Mesendoderm (in vitro differentiated cells): ENCODE data around the gene AMN.

Source experiments
- DNase-seq: peaks from one replicate; pipeline ENCODE4 v3.0.0; 2013
- H2AK5ac ChIP-seq: 2 replicates; pipeline ENCODE4 v1.6.1; 2013; ENCODE audit warnings: low read length, inconsistent platforms
- H2BK120ac ChIP-seq: 2 replicates; pipeline ENCODE4 v1.6.1; 2013; ENCODE audit warnings: low read depth, mild to moderate bottlenecking, low read length, moderate library complexity, mixed read lengths
- H2BK15ac ChIP-seq: replicated peaks from 2 replicates; pipeline ENCODE4 v1.6.1; 2013; ENCODE audit warnings: low read depth, mild to moderate bottlenecking, moderate library complexity
- H2BK5ac ChIP-seq: 2 replicates; pipeline ENCODE4 v1.6.1; 2013; ENCODE audit warnings: low read length, inconsistent platforms
- H3K18ac ChIP-seq: 2 replicates; pipeline ENCODE4 v1.6.1; 2013; ENCODE audit warnings: mild to moderate bottlenecking, low read length, mixed read lengths
- H3K23ac ChIP-seq: one replicate; pipeline ENCODE4 v1.6.1; 2013; ENCODE audit warnings: low read length
- H3K27ac ChIP-seq: 2 replicates; pipeline ENCODE4 v1.5.1; 2013; ENCODE audit warnings: low read depth, mild to moderate bottlenecking, inconsistent platforms, low read length, moderate library complexity
- H3K27me3 ChIP-seq: 2 replicates; pipeline ENCODE4 v1.6.1; 2013; ENCODE audit warnings: low read length, control low read depth, mild to moderate bottlenecking, inconsistent platforms; ENCODE audit not compliant: insufficient read depth, poor library complexity
- H3K36me3 ChIP-seq: 2 replicates; pipeline ENCODE4 v1.6.1; 2013; ENCODE audit warnings: low read length, inconsistent platforms; ENCODE audit not compliant: control insufficient read depth, insufficient read depth
- H3K4ac ChIP-seq: one replicate; pipeline ENCODE4 v1.6.1; 2013; ENCODE audit warnings: low read depth, mild to moderate bottlenecking, low read length, moderate library complexity
- H3K4me1 ChIP-seq: 2 replicates; pipeline ENCODE4 v1.6.1; 2013; ENCODE audit warnings: low read depth, low read length, inconsistent platforms; ENCODE audit not compliant: control insufficient read depth
- H3K4me2 ChIP-seq: 2 replicates; pipeline ENCODE4 v1.6.1; 2013; ENCODE audit warnings: low read length
- H3K4me3 ChIP-seq: 2 replicates; pipeline ENCODE4 v1.5.1; 2013; ENCODE audit warnings: mild to moderate bottlenecking, low read length
- H3K56ac ChIP-seq: one replicate; pipeline ENCODE4 v1.6.1; 2013; ENCODE audit warnings: low read length
- H3K79me1 ChIP-seq: 2 replicates; pipeline ENCODE4 v1.6.1; 2013; ENCODE audit warnings: low read length, inconsistent platforms
- H3K79me2 ChIP-seq: 2 replicates; pipeline ENCODE4 v1.6.1; 2013; ENCODE audit warnings: mild to moderate bottlenecking, low read length; ENCODE audit not compliant: control insufficient read depth, insufficient read depth
- H3K9ac ChIP-seq: 2 replicates; pipeline ENCODE4 v1.6.1; 2013; ENCODE audit warnings: low read length, inconsistent platforms
- H4K5ac ChIP-seq: one replicate; pipeline ENCODE4 v1.6.1; 2013; ENCODE audit warnings: low read length
- H4K8ac ChIP-seq: one replicate; pipeline ENCODE4 v1.6.1; 2013; ENCODE audit warnings: low read depth, mild to moderate bottlenecking, control low read depth, low read length, moderate library complexity
- WGBS: extraction: QIAGEN DNeasy Blood & Tissue Kit; methylation state at CpG from one replicate; pipeline ENCODE4 v1.1.7; 2013; ENCODE audit warnings: low lambda C conversion rate, missing lambda C conversion rate; ENCODE audit not compliant: insufficient coverage; ENCODE audit errors: extremely low coverage; 5-methylcytosine and 5-hydroxymethylcytosine counted together

The AMN gene

DNA sequence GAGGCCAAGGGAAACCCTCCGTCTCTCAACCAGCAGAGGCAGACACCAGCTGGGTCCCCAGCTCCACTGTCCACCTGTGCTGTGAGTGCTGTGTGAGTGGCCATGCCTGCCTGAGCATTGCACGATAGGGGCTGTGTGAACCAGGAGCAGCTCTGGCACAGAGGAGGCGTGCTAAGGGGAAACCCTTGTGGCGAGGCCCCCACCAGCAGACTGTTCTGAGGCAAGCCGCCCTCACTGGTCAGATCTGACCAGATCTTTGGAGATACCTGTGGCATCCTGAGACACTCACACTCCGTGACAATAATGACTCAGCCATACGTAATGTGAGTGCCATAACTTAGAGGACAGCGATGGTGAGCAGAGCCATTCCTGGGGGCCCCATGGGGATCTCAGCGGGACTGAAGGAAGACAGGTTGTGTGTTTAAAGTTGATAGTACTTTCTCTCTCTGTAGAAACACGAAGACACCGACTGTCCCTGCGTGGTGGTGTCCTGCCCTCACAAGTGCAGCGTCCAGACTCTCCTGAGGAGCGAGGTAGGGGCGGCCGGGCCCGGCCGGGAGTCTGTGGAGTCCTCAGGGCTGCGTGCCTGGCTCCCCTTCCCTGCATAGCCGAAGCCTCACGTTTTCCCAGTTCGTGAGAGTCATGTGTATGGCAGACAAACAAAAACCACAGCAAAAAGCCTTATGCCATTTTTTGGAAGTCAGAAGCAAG lies 36.6 kb upstream of the AMN start:
- H3K4me1 ChIP-seq: no peaks in the 10 kb centered on the region
- WGBS: no CpG with 5 or more reads among the region's 22 CpGs
- H3K18ac ChIP-seq: no peak overlapping the region
- no peak overlapping the region for H3K9ac ChIP-seq
- no peak overlapping the region for H4K8ac ChIP-seq
- no peak overlapping the region for H3K4me3 ChIP-seq
- no peak overlapping the region for H2BK5ac ChIP-seq
- no peak overlapping the region for H3K27ac ChIP-seq
- H3K4ac ChIP-seq: no peak overlapping the region
- H2BK120ac ChIP-seq: no peak overlapping the region
- no peak overlapping the region for H4K5ac ChIP-seq
- H3K79me2 ChIP-seq: no peaks in the 10 kb centered on the region
- H3K36me3 ChIP-seq: no peaks in the 10 kb centered on the region
- no peaks in the 10 kb centered on the region for H3K27me3 ChIP-seq
- H2BK15ac ChIP-seq: no peak overlapping the region
- H3K4me2 ChIP-seq: no peak overlapping the region
- H3K56ac ChIP-seq: no peak overlapping the region
- peak; percentile 5 for DNase-seq
- H2AK5ac ChIP-seq: no peak overlapping the region
- H3K23ac ChIP-seq: no peak overlapping the region
- H3K79me1 ChIP-seq: no peaks in the 10 kb centered on the region

DNA sequence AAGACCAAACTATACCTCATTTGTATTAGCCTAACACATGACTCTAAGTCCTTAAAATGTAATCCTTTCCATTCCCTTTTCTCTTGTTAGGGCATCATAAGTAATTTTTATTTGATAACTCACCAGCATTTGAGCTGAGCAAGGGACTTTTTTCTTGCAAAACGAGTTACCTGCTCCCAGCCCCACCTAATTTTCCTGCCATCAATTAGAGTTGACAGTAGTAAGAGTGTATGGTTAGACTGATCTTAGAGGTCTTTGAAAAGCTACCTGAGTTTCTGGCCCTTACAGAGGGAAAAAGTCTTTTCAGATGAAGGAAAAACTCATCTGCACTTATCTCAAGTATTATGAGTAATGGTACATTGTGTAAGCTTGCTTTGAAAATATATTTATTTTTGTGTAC lies 33.7 kb upstream of the AMN start:
- Histone ChIP-seq H3K4ac (no peak overlapping the region), H3K27me3 (no peaks in the 10 kb centered on the region), H3K4me3 (no peak overlapping the region), H4K5ac (no peak overlapping the region), H2BK5ac (no peak overlapping the region), H3K4me1 (no peaks in the 10 kb centered on the region), H3K36me3 (no peaks in the 10 kb centered on the region), H3K79me1 (no peaks in the 10 kb centered on the region), H3K4me2 (no peak overlapping the region), H3K18ac (no peak overlapping the region), H3K23ac (no peak overlapping the region), H2AK5ac (no peak overlapping the region), H2BK15ac (no peak overlapping the region), H3K56ac (no peak overlapping the region), H3K9ac (no peak overlapping the region), H3K27ac (no peak overlapping the region), H2BK120ac (no peak overlapping the region), H3K79me2 (no peaks in the 10 kb centered on the region), H4K8ac (no peak overlapping the region)
- no peak for DNase-seq
- no CpG with 5 or more reads among the region's 1 CpG for WGBS

DNA sequence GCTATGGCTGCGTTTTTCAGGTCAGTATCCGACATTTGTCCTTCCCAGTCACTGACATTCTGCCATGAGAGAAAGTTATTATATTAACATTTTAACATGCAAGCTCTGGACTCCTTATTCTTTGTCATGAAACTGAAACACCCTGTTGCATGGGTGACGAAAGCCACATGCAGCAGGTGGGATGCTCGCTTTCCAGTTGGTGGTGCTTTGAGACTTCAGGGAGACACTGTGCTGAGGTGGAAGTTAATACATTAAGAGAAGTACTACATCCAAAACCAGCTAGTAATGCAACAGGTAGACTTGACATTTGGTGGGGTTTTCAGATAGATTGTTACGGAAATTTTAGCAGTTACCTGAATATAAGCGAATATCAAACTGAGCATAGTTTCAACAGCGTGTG lies 32.8 kb upstream of the AMN start:
- no peak for DNase-seq
- WGBS: no CpG with 5 or more reads among the region's 7 CpGs
- Histone ChIP-seq H3K4ac (no peak overlapping the region), H3K4me2 (no peak overlapping the region), H3K27me3 (no peaks in the 10 kb centered on the region), H2BK120ac (no peak overlapping the region), H3K4me3 (no peak overlapping the region), H3K56ac (no peak overlapping the region), H2BK5ac (no peak overlapping the region), H3K79me2 (no peaks in the 10 kb centered on the region), H3K18ac (no peak overlapping the region), H3K23ac (no peak overlapping the region), H3K79me1 (no peaks in the 10 kb centered on the region), H3K4me1 (no peaks in the 10 kb centered on the region), H3K9ac (no peak overlapping the region), H2BK15ac (no peak overlapping the region), H4K5ac (no peak overlapping the region), H2AK5ac (no peak overlapping the region), H3K36me3 (no peaks in the 10 kb centered on the region), H4K8ac (no peak overlapping the region), H3K27ac (no peak overlapping the region)

DNA sequence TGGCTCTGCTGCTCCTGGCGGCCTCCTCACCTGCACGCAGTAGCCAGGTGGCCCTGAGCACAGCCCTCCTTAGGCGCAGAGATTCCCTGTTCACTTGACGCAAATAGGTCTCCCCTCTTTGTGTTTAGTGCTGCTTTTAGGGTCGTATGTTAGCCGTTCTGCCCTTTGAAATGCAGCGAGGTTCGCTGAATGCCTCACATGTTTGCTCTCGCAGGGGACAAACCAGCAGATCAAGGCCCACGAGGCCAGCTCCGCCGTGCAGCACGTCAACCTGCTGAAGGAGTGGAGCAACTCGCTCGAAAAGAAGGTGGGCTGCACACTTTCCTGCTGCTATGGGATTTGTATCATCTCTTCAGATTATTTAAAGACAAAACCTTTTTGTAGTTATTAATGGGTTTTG lies 31.4 kb upstream of the AMN start:
- no peak overlapping the region for H2AK5ac ChIP-seq
- no peak overlapping the region for H4K5ac ChIP-seq
- H3K23ac ChIP-seq: no peak overlapping the region
- H3K4me1 ChIP-seq: no peaks in the 10 kb centered on the region
- H3K4me2 ChIP-seq: no peak overlapping the region
- H3K27ac ChIP-seq: no peak overlapping the region
- H3K4me3 ChIP-seq: no peak overlapping the region
- H4K8ac ChIP-seq: no peak overlapping the region
- no peak overlapping the region for H3K18ac ChIP-seq
- no peaks in the 10 kb centered on the region for H3K27me3 ChIP-seq
- DNase-seq: no peak
- WGBS: no CpG with 5 or more reads among the region's 15 CpGs
- no peak overlapping the region for H2BK5ac ChIP-seq
- H3K56ac ChIP-seq: no peak overlapping the region
- H3K79me1 ChIP-seq: no peaks in the 10 kb centered on the region
- no peak overlapping the region for H3K9ac ChIP-seq
- no peaks in the 10 kb centered on the region for H3K36me3 ChIP-seq
- no peak overlapping the region for H2BK15ac ChIP-seq
- no peak overlapping the region for H2BK120ac ChIP-seq
- no peaks in the 10 kb centered on the region for H3K79me2 ChIP-seq
- no peak overlapping the region for H3K4ac ChIP-seq

DNA sequence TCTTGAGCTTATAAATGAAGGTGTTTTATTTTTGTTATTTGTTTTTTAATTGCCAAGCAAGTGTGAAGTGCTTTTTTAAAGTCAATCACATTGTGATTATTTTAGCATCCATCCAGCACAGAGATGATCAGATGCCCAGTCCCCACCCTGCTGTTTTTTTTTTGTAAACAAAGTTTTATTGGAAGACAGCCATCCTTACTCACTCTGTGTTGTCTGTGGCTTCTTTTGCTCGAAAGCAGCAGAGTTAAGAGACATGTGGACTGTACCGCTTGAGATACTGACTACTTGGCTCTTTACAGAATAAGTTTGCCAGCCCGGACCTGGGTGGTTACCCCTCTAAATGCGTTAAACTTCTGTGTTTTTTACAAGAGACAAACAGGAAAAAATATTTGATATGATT lies 30.9 kb upstream of the AMN start:
- H4K5ac ChIP-seq: no peak overlapping the region
- no peak overlapping the region for H3K4me2 ChIP-seq
- H2BK5ac ChIP-seq: no peak overlapping the region
- H3K27me3 ChIP-seq: no peaks in the 10 kb centered on the region
- no peak overlapping the region for H3K4me3 ChIP-seq
- no peak overlapping the region for H3K4ac ChIP-seq
- WGBS: no CpG with 5 or more reads among the region's 4 CpGs
- no peak overlapping the region for H2BK120ac ChIP-seq
- H3K18ac ChIP-seq: no peak overlapping the region
- no peaks in the 10 kb centered on the region for H3K79me2 ChIP-seq
- no peak overlapping the region for H3K23ac ChIP-seq
- no peak overlapping the region for H3K27ac ChIP-seq
- no peaks in the 10 kb centered on the region for H3K36me3 ChIP-seq
- DNase-seq: no peak
- no peak overlapping the region for H3K9ac ChIP-seq
- no peak overlapping the region for H3K56ac ChIP-seq
- no peaks in the 10 kb centered on the region for H3K79me1 ChIP-seq
- no peak overlapping the region for H2BK15ac ChIP-seq
- no peak overlapping the region for H2AK5ac ChIP-seq
- H4K8ac ChIP-seq: no peak overlapping the region
- no peaks in the 10 kb centered on the region for H3K4me1 ChIP-seq

DNA sequence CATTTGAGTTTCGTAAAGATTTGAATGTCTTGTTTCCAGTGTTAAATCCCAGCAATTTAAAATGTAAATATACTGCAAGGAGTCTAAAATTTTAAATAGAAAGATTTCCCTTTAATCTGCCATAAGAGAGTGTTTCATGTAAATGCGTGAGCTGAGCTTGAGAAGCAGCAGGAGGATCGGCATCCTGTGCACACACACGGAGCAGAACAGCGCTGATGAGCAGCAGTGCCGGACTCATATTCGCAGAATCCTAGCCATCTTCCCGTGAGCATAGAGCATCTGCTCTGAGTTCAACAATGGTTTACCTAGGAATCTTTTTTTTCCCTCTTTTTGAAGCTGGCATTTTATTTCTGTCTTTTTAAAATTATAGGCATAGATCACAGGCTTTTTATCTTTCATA lies 29.8 kb upstream of the AMN start:
- Histone ChIP-seq H4K5ac (no peak overlapping the region), H3K4ac (no peak overlapping the region), H3K18ac (no peak overlapping the region), H3K9ac (no peak overlapping the region), H3K56ac (no peak overlapping the region), H3K4me3 (no peak overlapping the region), H2BK5ac (no peak overlapping the region), H3K4me1 (no peaks in the 10 kb centered on the region), H3K4me2 (no peak overlapping the region), H2AK5ac (no peak overlapping the region), H4K8ac (no peak overlapping the region), H3K23ac (no peak overlapping the region), H3K79me1 (no peaks in the 10 kb centered on the region), H2BK120ac (no peak overlapping the region), H3K36me3 (no peaks in the 10 kb centered on the region), H3K27ac (no peak overlapping the region), H3K79me2 (no peaks in the 10 kb centered on the region), H2BK15ac (no peak overlapping the region), H3K27me3 (no peaks in the 10 kb centered on the region)
- DNase-seq: no peak
- no CpG with 5 or more reads among the region's 8 CpGs for WGBS
